ENCODE results near the gene RDM1. TPM values are rescaled to one million over a fixed set of nuclear protein-coding genes. Genes with fewer than 3 reads are reported as not detected.

Gene RDM1
- total and polyA plus RNA-seq, 8 donors, result 0.31 TPM; not detected in 7

GRCh38 chr17:35909408-35909807 is 21.2 kb downstream of the RDM1 start:
- TF ChIP-seq CTCF (IDR thresholded peaks at IDR 0.05), result no peak
- no peak for FAIRE-seq
- WGBS, 2 donors, result 54 to 67% methylated on average over 3 of the region's 3 CpGs
- DNase-seq, result no peak
- H3K36me3 ChIP-seq, result no peaks in the 10 kb centered on the region
- H3K4me3 ChIP-seq, result no peak overlapping the region
- no peaks in the 10 kb centered on the region for H3K27me3 ChIP-seq
- ATAC-seq, result no peak
- no peaks in the 10 kb centered on the region for H3K9me3 ChIP-seq
- H3K27ac ChIP-seq, result no peak overlapping the region
- intact Hi-C loops (cut with DNase I), result no loop called here
- no peaks in the 10 kb centered on the region for H3K4me1 ChIP-seq

- ATAC-seq (no peak), FAIRE-seq (no peak)
- 46 to 68% methylated on average over 5 of the region's 5 CpGs for WGBS, 2 donors
Measured at GRCh38 chr17:35907691-35908090, 22.9 kb downstream of the RDM1 start.

GRCh38 chr17:35906926-35907637 is 23.5 kb downstream of the RDM1 start:
- 52 to 74% methylated on average over 3 of the region's 3 CpGs for WGBS, 2 donors
- TF ChIP-seq CTCF (IDR thresholded peaks at IDR 0.05), result no peak
- ATAC-seq (no peak), DNase-seq (no peak), FAIRE-seq (no peak)
- intact Hi-C loops (cut with DNase I), result no loop called here
- Histone ChIP-seq H3K4me1 (no peaks in the 10 kb centered on the region), H3K9me3 (no peaks in the 10 kb centered on the region), H3K36me3 (no peaks in the 10 kb centered on the region), H3K4me3 (no peak overlapping the region), H3K27me3 (no peaks in the 10 kb centered on the region), H3K27ac (no peak overlapping the region)

More at GRCh38 chr17:35907691-35908090, 22.9 kb downstream of the RDM1 start:
- TF ChIP-seq CTCF (IDR thresholded peaks at IDR 0.05), result no peak
- Histone ChIP-seq H3K4me3 (no peak overlapping the region), H3K9me3 (no peaks in the 10 kb centered on the region), H3K36me3 (no peaks in the 10 kb centered on the region), H3K27me3 (no peaks in the 10 kb centered on the region), H3K4me1 (no peaks in the 10 kb centered on the region), H3K27ac (no peak overlapping the region)
- DNase-seq, result no peak
- intact Hi-C loops (cut with DNase I), result no loop called here

GRCh38 chr17:35906191-35906925 is 24.2 kb downstream of the RDM1 start:
- H3K27ac ChIP-seq, result no peak overlapping the region
- intact Hi-C loops (cut with DNase I), result no loop called here
- TF ChIP-seq CTCF (IDR thresholded peaks at IDR 0.05), result no peak
- H3K27me3 ChIP-seq, result no peaks in the 10 kb centered on the region
- FAIRE-seq, result no peak
- H3K9me3 ChIP-seq, result no peaks in the 10 kb centered on the region
- no peaks in the 10 kb centered on the region for H3K36me3 ChIP-seq
- no peak for ATAC-seq
- H3K4me1 ChIP-seq, result no peaks in the 10 kb centered on the region
- no peak overlapping the region for H3K4me3 ChIP-seq
- no peak for DNase-seq
- WGBS, 2 donors, result 67 to 81% methylated on average over 5 of the region's 5 CpGs

GRCh38 chr17:35903451-35903850 is 27.1 kb downstream of the RDM1 start:
- intact Hi-C loops (cut with DNase I), result no loop called here
- Histone ChIP-seq H3K4me3 (no peak overlapping the region), H3K27me3 (no peaks in the 10 kb centered on the region), H3K4me1 (no peaks in the 10 kb centered on the region), H3K9me3 (no peaks in the 10 kb centered on the region), H3K27ac (no peak overlapping the region), H3K36me3 (no peaks in the 10 kb centered on the region)
- WGBS, 2 donors, result 89 to 96% methylated on average over 5 of the region's 5 CpGs
- DNase-seq (no peak), FAIRE-seq (no peak), ATAC-seq (no peak)
- TF ChIP-seq CTCF (IDR thresholded peaks at IDR 0.05), result no peak

Measured in pancreas (tissue), 10 donors.